ENCODE data around the gene SETMAR. TPM values are rescaled to one million over a fixed set of nuclear protein-coding genes. Genes with fewer than 3 reads are reported as not detected.

The SETMAR gene
- total and polyA plus RNA-seq, 2 donors (not counting 1 experiment from before 2014, with no cell fraction given), result 4.2 to 7.6 TPM

- Mint-ChIP-seq H3K4me3 (no peak overlapping the region), H3K27me3 (no peaks in the 10 kb centered on the region), H3K9me3 (ENCODE audit: insufficient read depth) (no peaks in the 10 kb centered on the region), H3K27ac (no peak overlapping the region), H3K4me1 (no peaks in the 10 kb centered on the region)
- no peak for TF ChIP-seq EZH2 (IDR thresholded peaks at IDR 0.05; ENCODE audit: borderline replicate concordance, insufficient read depth, low read depth, low read length, poor library complexity, severe bottlenecking)
- TF ChIP-seq CTCF (IDR thresholded peaks at IDR 0.05), result no peak
- Histone ChIP-seq H3K9ac (ENCODE audit: low read length) (no peak overlapping the region), H3K4me2 (replicated peaks; ENCODE audit: low read depth, low read length, poor library complexity, severe bottlenecking) (no peak overlapping the region), H3K27ac (ENCODE audit: low read length in 2 of 2) (no peak overlapping the region), H2AFZ (ENCODE audit: insufficient read depth, low read depth, low read length, poor library complexity, severe bottlenecking) (no peak overlapping the region), H3K79me2 (ENCODE audit: control insufficient read depth, insufficient read depth, low read length) (no peaks in the 10 kb centered on the region), H3K4me3 (ENCODE audit: control extremely low read depth in 1 of 5, extremely low read depth in 1 of 5, insufficient read depth in 1 of 5, low read depth in 2 of 5, low read length in 4 of 5) (no peak overlapping the region), H3K9me3 (ENCODE audit: control extremely low read depth in 1 of 3, control insufficient read depth in 2 of 3, insufficient read depth in 1 of 3, low read length in 2 of 3) (no peaks in the 10 kb centered on the region), H3K4me1 (ENCODE audit: control insufficient read depth in 2 of 2, insufficient read depth in 2 of 2, low read length in 2 of 2) (no peaks in the 10 kb centered on the region), H3K36me3 (replicated peaks in 1 of 2; ENCODE audit: control extremely low read depth in 1 of 2, control insufficient read depth in 1 of 2, extremely low read depth in 1 of 2, insufficient read depth in 2 of 2, low read length in 1 of 2) (peaks cover 0 to 3% of the 10 kb centered on the region in 2 experiments), H3K27me3 (replicated peaks in 1 of 4; ENCODE audit: control extremely low read depth in 1 of 4, control insufficient read depth in 3 of 4, insufficient read depth in 4 of 4, low read length in 3 of 4) (no peaks in the 10 kb centered on the region), H4K20me1 (ENCODE audit: control insufficient read depth, insufficient read depth, low read length, poor library complexity, severe bottlenecking) (no peaks in the 10 kb centered on the region)
- ChIA-PET POLR2A (no interaction called here), CTCF (interaction anchor here (6.3 kb wide), 1 partner anchor 12 kb away, joined by 33 read pairs; no protein-coding TSS in a partner anchor)
- DNase-seq (no peak), ATAC-seq (ENCODE audit: low read depth) (no peak)
- intact Hi-C loops (cut with micrococcal nuclease), result no loop called here
- WGBS (ENCODE audit: insufficient coverage), result 100% methylated on average over 3 of the region's 5 CpGs
Observed at GRCh38 chr3:4338751-4339150, 35.6 kb downstream of the SETMAR start.

- CTCF ChIA-PET, result interaction anchor here (6.3 kb wide), 1 partner anchor 11 kb away, joined by 33 read pairs; no protein-coding TSS in a partner anchor
- 93% methylated on average over 2 of the region's 4 CpGs for WGBS (ENCODE audit: insufficient coverage)
- H3K4me2 ChIP-seq (replicated peaks; ENCODE audit: low read depth, low read length, poor library complexity, severe bottlenecking), result no peak overlapping the region
Observed at GRCh38 chr3:4340077-4340410, 36.9 kb downstream of the SETMAR start.

More at GRCh38 chr3:4340077-4340410, 36.9 kb downstream of the SETMAR start:
- no peaks in the 10 kb centered on the region for H3K4me1 ChIP-seq (ENCODE audit: control insufficient read depth in 2 of 2, insufficient read depth in 2 of 2, low read length in 2 of 2)
- Mint-ChIP-seq H3K4me1 (no peaks in the 10 kb centered on the region), H3K27me3 (no peaks in the 10 kb centered on the region), H3K4me3 (no peak overlapping the region), H3K9me3 (ENCODE audit: insufficient read depth) (no peaks in the 10 kb centered on the region), H3K27ac (no peak overlapping the region)
- no peaks in the 10 kb centered on the region for H3K79me2 ChIP-seq (ENCODE audit: control insufficient read depth, insufficient read depth, low read length)
- intact Hi-C loops (cut with micrococcal nuclease), result no loop called here
- H3K9ac ChIP-seq (ENCODE audit: low read length), result no peak overlapping the region
- H3K27ac ChIP-seq (ENCODE audit: low read length in 2 of 2), result no peak overlapping the region
- peaks cover 0 to 3% of the 10 kb centered on the region in 2 experiments for H3K36me3 ChIP-seq (replicated peaks in 1 of 2; ENCODE audit: control extremely low read depth in 1 of 2, control insufficient read depth in 1 of 2, extremely low read depth in 1 of 2, insufficient read depth in 2 of 2, low read length in 1 of 2)
- no peak for TF ChIP-seq EZH2 (IDR thresholded peaks at IDR 0.05; ENCODE audit: borderline replicate concordance, insufficient read depth, low read depth, low read length, poor library complexity, severe bottlenecking)
- TF ChIP-seq CTCF (IDR thresholded peaks at IDR 0.05), result no peak
- POLR2A ChIA-PET, result no interaction called here
- H3K27me3 ChIP-seq (replicated peaks in 1 of 4; ENCODE audit: control extremely low read depth in 1 of 4, control insufficient read depth in 3 of 4, insufficient read depth in 4 of 4, low read length in 3 of 4), result no peaks in the 10 kb centered on the region
- ATAC-seq (ENCODE audit: low read depth) (no peak), DNase-seq (no peak)
- no peak overlapping the region for H3K4me3 ChIP-seq (ENCODE audit: control extremely low read depth in 1 of 5, extremely low read depth in 1 of 5, insufficient read depth in 1 of 5, low read depth in 2 of 5, low read length in 4 of 5)
- H4K20me1 ChIP-seq (ENCODE audit: control insufficient read depth, insufficient read depth, low read length, poor library complexity, severe bottlenecking), result no peaks in the 10 kb centered on the region
- no peak overlapping the region for H2AFZ ChIP-seq (ENCODE audit: insufficient read depth, low read depth, low read length, poor library complexity, severe bottlenecking)
- H3K9me3 ChIP-seq (ENCODE audit: control extremely low read depth in 1 of 3, control insufficient read depth in 2 of 3, insufficient read depth in 1 of 3, low read length in 2 of 3), result no peaks in the 10 kb centered on the region
